NB4 (cell line): ENCODE measurements around the gene KIT.

Source experiments
- CTCF ChIP-seq: IDR thresholded peaks from one replicate; pipeline ENCODE4 v1.5.1; 2012; ENCODE audit warnings: low read depth, low read length
- POLR2A ChIP-seq: IDR thresholded peaks from 2 replicates; pipeline ENCODE4 v1.6.1; 2011; ENCODE audit warnings: mild to moderate bottlenecking; ENCODE audit not compliant: insufficient read length; ENCODE audit errors: extremely low read depth

- no peak for TF ChIP-seq CTCF
- no peak for TF ChIP-seq POLR2A
Measured at GRCh38 chr4:54677853-54678650, 20.3 kb downstream of the KIT start.
